Hepatocyte (in vitro differentiated cells): ENCODE measurements around the gene OTOGL.

ENCODE experiments used
- CTCF ChIP-seq: fragments of 200-600 bp; sonication (generic); IDR thresholded peaks from 2 replicates; pipeline ENCODE4 v1.5.1; 2016; ENCODE audit warnings: antibody characterized with exemption, mild to moderate bottlenecking; ENCODE audit not compliant: poor library complexity
- EZH2 ChIP-seq: fragments of 200-600 bp; sonication (generic); IDR thresholded peaks from 2 replicates; pipeline ENCODE4 v1.6.1; 2016; ENCODE audit warnings: antibody characterized with exemption, mild to moderate bottlenecking, borderline replicate concordance
- EZH2phosphoT487 ChIP-seq: fragments of 200-600 bp; sonication (generic); IDR thresholded peaks from one replicate; pipeline ENCODE4 v1.6.1; 2018; ENCODE audit warnings: antibody characterized with exemption, mild to moderate bottlenecking, low read depth, moderate library complexity; ENCODE audit not compliant: unreplicated experiment, severe bottlenecking

- TF ChIP-seq CTCF = no peak
- no peak for TF ChIP-seq EZH2
- TF ChIP-seq EZH2phosphoT487 = no peak
These were observed 133.5 kb downstream of the OTOGL start for GRCh38 chr12:80232837-80233236.
